Naive thymus-derived CD8-positive, alpha-beta T cell (primary cell): ENCODE data around the gene CHST11. TPM values are rescaled to one million over a fixed set of nuclear protein-coding genes. Genes with fewer than 3 reads are reported as not detected.

Source experiments
- ATAC-seq, 2 donors: fragments of 150-1000 bp; cut with Tn5 transposase in 1 of 2; sonication (Bioruptor Pico), chemical (Tn5 transposase) in 1 of 2; 1 replicate in 1 of 2; 2 replicates in 1 of 2; pipeline ENCODE4 v1.10.0; 2021; ENCODE audit warnings: mild to moderate bottlenecking in 2 of 2, moderate library complexity in 2 of 2
- POLR2A ChIA-PET: fragments of 350-600 bp; sonication (Branson Sonifier 250); formaldehyde crosslinking; loops from one replicate; lab custom pipeline; 2021; ENCODE audit warnings: antibody characterized with exemption; lab: Charles Lee
- DNase-seq, 10 donors: peaks; one replicate each; pipeline versions ENCODE4 v3.0.0 to v3.0.0-alpha.2; 2020 to 2022
- H3K27ac Mint-ChIP-seq, 10 donors: one replicate each; pipeline ENCODE4 v1.8.0; 2020 to 2022; ENCODE audit warnings: mild to moderate bottlenecking in 10 of 10, mixed read lengths in 10 of 10, moderate library complexity in 4 of 10, inconsistent platforms in 1 of 10
- H3K27me3 Mint-ChIP-seq, 5 donors: one replicate each; pipeline ENCODE4 v1.8.0; 2021 to 2022; ENCODE audit warnings: mixed read lengths in 5 of 5
- H3K36me3 Mint-ChIP-seq, 3 donors: one replicate each; pipeline ENCODE4 v1.8.0; 2020 to 2022; ENCODE audit warnings: mixed read lengths in 3 of 3, mild to moderate bottlenecking in 2 of 3, inconsistent platforms in 1 of 3
- H3K4me1 Mint-ChIP-seq, 4 donors: one replicate each; pipeline ENCODE4 v1.8.0; 2021 to 2022; ENCODE audit warnings: mixed read lengths in 4 of 4
- H3K4me3 Mint-ChIP-seq, 10 donors: one replicate each; pipeline ENCODE4 v1.8.0; 2020 to 2022; ENCODE audit warnings: mild to moderate bottlenecking in 10 of 10, mixed read lengths in 10 of 10, moderate library complexity in 6 of 10, inconsistent platforms in 1 of 10
- H3K9me3 Mint-ChIP-seq, 9 donors: one replicate each; pipeline ENCODE4 v1.8.0; 2020 to 2022; ENCODE audit warnings: mixed read lengths in 9 of 9, mild to moderate bottlenecking in 3 of 9, inconsistent platforms in 1 of 9, moderate library complexity in 1 of 9
- polyA plus RNA-seq, 3 donors: library from polyadenylated mRNA; unstranded; fragments of 300-500 nt; fragmentation: Illumina TruSeq; gene quantifications; one replicate each; pipeline ENCODE4 v1.2.3, GENCODE V29; 2021
- total RNA-seq, 8 experiments: library from RNA in 2 of 8; stranded (reverse) in 2 of 8; gene quantifications; one replicate each; pipeline ENCODE4 v1.2.3 and lab custom pipeline; 2021 to 2026

The CHST11 gene
- total RNA-seq: 10 to 100 TPM; 26.8 to 28.4 TPM
- polyA plus RNA-seq: 10 to 100 TPM; 23.1 to 35.6 (median 26.1) TPM
- total RNA-seq (lab: John Stamatoyannopoulos, UW): 15.7 to 34.6 (median 28.8) reads per million in 6 experiments

GRCh38 chr12:104456417-104456949 lies at the start of gene CHST11:
CHST11 (plus strand) TSS chr12:104456948.
- H3K27me3 Mint-ChIP-seq: no peaks in the 10 kb centered on the region
- POLR2A ChIA-PET: interaction anchor here (0.5 to 3.4 kb wide), 7 partner anchors 11 to 173 kb away, joined by 3 to 25 read pairs (median 5); no protein-coding TSS in a partner anchor

DNA sequence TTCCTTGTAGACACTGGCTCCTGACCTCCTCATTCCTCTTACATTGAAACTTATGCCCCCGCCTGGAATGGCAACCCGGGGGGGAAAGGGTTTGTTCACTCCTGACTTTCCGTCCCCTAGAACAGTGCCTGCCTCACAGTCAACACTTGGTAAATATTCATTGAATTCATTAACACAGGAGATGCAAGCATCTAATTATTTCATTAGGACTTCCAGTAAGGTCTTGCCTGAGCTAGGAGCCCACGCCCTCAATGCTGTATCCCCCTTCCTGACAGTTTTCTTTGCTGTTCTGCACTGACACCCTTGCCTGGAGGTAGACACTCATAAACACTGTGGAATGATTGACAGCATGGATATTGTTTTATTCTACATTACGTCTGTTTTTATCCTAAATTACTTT lies 49.3 kb upstream of the CHST11 start:
- H3K4me3 Mint-ChIP-seq: no peak overlapping the region
- ATAC-seq (no peak), DNase-seq (no peak)
- H3K27me3 Mint-ChIP-seq: no peaks in the 10 kb centered on the region
- peaks cover 0 to under 1% (median 0%) of the 10 kb centered on the region in 9 donors for H3K9me3 Mint-ChIP-seq
- H3K27ac Mint-ChIP-seq: no peak overlapping the region
- H3K4me1 Mint-ChIP-seq: no peaks in the 10 kb centered on the region
- no peaks in the 10 kb centered on the region for H3K36me3 Mint-ChIP-seq
- POLR2A ChIA-PET: no interaction called here

More at GRCh38 chr12:104456417-104456949, at the start of gene CHST11:
- peak within 1 kb of the TSS; percentile 88 to 98 (median 95) for H3K27ac Mint-ChIP-seq
- H3K4me3 Mint-ChIP-seq: peak within 1 kb of the TSS; percentile 93 to 100 (median 98)
- peaks cover 9 to 51% (median 42%) of the 10 kb centered on the region in 4 donors for H3K4me1 Mint-ChIP-seq
- ATAC-seq: peak; percentile 60 to 71
- peak; percentile 41 to 76 (median 60) for DNase-seq
- no peaks in the 10 kb centered on the region for H3K9me3 Mint-ChIP-seq
- H3K36me3 Mint-ChIP-seq: peaks cover 0 to 5% (median 0%) of the 10 kb centered on the region in 3 donors

DNA sequence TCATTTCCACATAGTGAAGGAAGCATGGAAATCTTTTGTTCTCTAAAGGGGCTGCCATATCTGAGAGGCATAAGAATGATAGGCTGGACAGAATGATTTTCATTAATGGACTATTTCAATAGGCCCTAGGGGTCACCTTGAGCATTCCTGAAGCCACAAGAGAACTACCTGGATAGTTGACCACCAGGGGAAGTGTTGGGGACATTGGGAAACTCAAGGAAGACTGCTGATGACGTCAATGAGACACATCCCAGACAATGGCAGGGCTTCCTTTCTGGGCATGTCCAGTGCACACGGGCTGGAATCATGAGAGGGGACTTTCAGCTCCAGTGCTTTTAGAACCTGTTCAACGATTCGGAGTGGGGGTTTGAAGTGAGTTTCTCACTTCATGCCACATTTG lies 48.8 kb upstream of the CHST11 start:
- POLR2A ChIA-PET: no interaction called here
- no peak overlapping the region for H3K4me3 Mint-ChIP-seq
- H3K4me1 Mint-ChIP-seq: no peaks in the 10 kb centered on the region
- no peaks in the 10 kb centered on the region for H3K36me3 Mint-ChIP-seq
- H3K9me3 Mint-ChIP-seq: no peaks in the 10 kb centered on the region
- ATAC-seq: no peak
- H3K27me3 Mint-ChIP-seq: no peaks in the 10 kb centered on the region
- no peak overlapping the region for H3K27ac Mint-ChIP-seq
- no peak for DNase-seq

DNA sequence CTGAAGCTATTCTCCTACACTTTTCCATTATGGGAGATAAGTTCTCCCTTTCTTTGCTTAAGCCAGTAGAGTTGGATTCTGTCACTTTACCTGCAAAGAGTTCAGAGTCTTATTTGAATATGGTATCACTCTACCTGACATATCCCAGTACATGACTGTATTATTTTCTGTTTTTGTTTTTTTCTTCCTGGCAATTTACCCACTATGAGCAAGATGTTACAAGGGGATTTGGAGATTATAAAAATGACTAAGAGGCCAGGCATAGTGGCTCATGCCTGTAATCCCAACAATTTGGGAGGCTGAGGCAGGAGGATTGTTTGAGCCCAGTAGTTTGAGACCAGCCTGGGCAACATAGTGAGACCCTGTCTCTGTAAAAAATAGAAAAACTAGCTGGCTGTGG lies 46.4 kb upstream of the CHST11 start:
- no peaks in the 10 kb centered on the region for H3K9me3 Mint-ChIP-seq
- no peak for ATAC-seq
- H3K36me3 Mint-ChIP-seq: no peaks in the 10 kb centered on the region
- no peak overlapping the region for H3K27ac Mint-ChIP-seq
- no peak overlapping the region for H3K4me3 Mint-ChIP-seq
- POLR2A ChIA-PET: no interaction called here
- DNase-seq: no peak
- H3K27me3 Mint-ChIP-seq: no peaks in the 10 kb centered on the region
- H3K4me1 Mint-ChIP-seq: no peaks in the 10 kb centered on the region

DNA sequence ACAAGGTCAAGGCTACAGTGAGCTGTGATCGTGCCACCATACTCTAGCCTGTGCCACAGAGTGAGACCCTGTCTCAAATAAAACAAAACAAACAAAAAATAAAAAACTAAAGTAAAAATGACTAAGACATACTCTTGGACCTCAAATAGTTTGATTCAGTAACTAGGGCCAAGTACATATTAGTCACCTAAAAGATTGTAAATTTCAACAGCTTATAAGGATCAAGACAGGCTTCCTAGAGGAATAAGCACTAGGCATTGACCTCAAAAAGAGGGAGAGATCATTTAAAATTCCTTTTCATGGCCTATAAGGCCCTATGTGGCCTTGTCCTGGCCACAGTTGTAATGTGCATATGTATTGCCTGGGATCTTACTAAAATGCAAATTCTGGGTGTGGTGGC lies 46.0 kb upstream of the CHST11 start:
- Mint-ChIP-seq H3K4me1 (no peaks in the 10 kb centered on the region), H3K27me3 (no peaks in the 10 kb centered on the region), H3K36me3 (no peaks in the 10 kb centered on the region), H3K27ac (no peak overlapping the region), H3K9me3 (no peaks in the 10 kb centered on the region), H3K4me3 (no peak overlapping the region)
- POLR2A ChIA-PET: no interaction called here
- no peak for ATAC-seq
- DNase-seq: no peak

DNA sequence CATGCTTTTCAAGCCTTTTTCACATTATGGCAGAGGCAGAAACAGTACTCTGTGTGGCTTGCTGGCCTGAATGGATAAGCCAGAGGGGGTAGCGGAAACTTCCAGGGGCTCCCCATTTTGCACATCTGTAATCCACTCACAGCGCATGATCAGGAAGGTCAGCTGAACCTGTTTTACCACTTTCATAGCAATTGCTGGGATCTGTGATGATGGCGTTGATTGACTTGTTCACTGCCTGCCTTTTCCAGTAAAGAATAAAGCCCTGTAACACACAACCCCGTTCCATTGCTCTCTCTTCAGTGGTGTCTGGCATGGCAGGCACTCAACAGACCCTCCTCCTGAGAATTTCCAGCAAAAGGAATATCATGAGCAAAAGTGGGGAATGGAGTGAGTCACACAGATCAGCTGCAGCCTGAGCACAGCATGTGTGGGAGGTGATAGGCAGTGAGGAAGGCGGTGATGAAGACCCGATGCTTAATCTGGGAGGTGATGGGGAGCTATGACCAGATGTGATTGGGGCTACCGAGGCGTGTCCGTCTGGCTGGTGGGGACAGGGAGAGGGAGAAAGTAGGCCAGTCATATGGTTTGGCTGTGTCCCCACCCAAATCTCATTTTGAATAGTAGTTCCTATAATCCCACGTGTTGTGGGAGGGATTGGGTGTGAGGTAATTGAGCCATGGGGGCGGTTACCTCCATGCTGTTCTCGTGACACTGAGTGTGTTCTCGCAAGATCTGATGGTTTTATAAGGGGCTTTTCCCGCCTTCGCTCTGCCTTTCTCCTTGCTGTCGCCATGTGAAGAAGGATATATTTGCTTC lies 44.7 kb upstream of the CHST11 start:
- POLR2A ChIA-PET: no interaction called here
- H3K27ac Mint-ChIP-seq: peak overlapping the region in 1 of 10 donors; percentile 73
- H3K36me3 Mint-ChIP-seq: no peaks in the 10 kb centered on the region
- H3K4me3 Mint-ChIP-seq: no peak overlapping the region
- no peaks in the 10 kb centered on the region for H3K4me1 Mint-ChIP-seq
- no peak for ATAC-seq
- no peak for DNase-seq
- H3K9me3 Mint-ChIP-seq: no peaks in the 10 kb centered on the region
- H3K27me3 Mint-ChIP-seq: no peaks in the 10 kb centered on the region

DNA sequence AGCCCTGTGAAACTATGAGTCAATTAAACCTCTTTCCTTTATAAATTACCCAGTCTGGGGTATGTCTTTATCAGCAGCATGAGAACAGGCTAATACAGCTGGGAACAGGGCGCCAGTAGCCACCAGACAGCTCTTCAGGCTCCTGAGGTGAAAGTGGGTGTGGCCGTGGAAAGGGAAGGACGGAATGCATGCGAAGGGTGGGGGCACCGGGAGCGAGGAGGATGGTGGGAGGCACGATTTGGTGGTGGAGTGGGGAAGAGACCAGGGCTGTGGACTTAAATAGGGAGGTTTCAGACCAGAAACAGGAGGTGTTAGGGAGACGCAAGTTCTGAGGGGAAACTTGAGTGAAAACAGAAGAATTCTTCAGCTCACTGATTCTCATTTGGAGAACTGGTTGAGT lies 44.1 kb upstream of the CHST11 start:
- H3K4me1 Mint-ChIP-seq: no peaks in the 10 kb centered on the region
- H3K36me3 Mint-ChIP-seq: no peaks in the 10 kb centered on the region
- no peaks in the 10 kb centered on the region for H3K27me3 Mint-ChIP-seq
- peak overlapping the region in 1 of 10 donors; percentile 31 for H3K27ac Mint-ChIP-seq
- no peaks in the 10 kb centered on the region for H3K9me3 Mint-ChIP-seq
- ATAC-seq (no peak), DNase-seq (no peak)
- H3K4me3 Mint-ChIP-seq: no peak overlapping the region
- POLR2A ChIA-PET: no interaction called here

- H3K36me3 Mint-ChIP-seq: no peaks in the 10 kb centered on the region
- no peaks in the 10 kb centered on the region for H3K4me1 Mint-ChIP-seq
- H3K4me3 Mint-ChIP-seq: no peak overlapping the region
- ATAC-seq: no peak
- no peak overlapping the region for H3K27ac Mint-ChIP-seq
- H3K27me3 Mint-ChIP-seq: no peaks in the 10 kb centered on the region
- DNase-seq: no peak
- H3K9me3 Mint-ChIP-seq: no peaks in the 10 kb centered on the region
- POLR2A ChIA-PET: no interaction called here
These were observed 43.4 kb upstream of the CHST11 start for GRCh38 chr12:104413330-104413729.

DNA sequence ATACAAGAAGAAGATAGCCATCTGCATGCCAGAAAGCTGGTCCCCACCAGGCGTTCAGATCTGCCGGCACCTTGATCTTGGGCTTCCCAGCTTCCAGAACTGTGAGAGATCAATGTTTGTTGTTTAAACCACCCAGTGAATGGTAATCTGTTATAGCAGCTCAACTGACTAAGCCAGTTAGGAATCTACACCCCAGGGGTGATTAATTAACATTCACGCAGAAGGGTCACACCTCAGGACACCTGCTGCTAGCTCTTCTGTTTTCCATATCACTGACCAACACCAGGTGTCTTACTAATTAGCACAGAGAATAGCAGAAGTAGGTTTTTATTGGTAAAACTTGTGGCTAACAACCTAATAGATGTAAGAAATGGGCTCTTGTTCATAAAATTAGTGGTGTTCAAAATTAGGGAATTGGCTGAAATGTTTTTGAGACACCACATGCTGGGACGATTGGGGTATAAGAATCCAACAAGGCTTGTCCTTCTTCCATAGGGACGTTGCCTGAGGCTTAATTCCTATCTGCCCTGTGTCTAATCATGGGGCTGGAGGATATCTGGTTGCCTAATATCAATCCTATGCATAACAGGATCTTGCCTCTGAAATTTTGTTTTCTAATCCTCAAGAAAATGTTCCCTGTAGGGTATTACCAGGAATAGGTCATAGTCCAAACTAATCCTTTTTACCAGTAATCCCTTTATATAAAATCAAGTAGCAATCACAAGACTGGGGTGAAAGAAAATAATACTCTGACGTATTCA lies 42.0 kb upstream of the CHST11 start:
- no peak overlapping the region for H3K4me3 Mint-ChIP-seq
- no peaks in the 10 kb centered on the region for H3K27me3 Mint-ChIP-seq
- ATAC-seq (no peak), DNase-seq (no peak)
- H3K27ac Mint-ChIP-seq: no peak overlapping the region
- no peaks in the 10 kb centered on the region for H3K36me3 Mint-ChIP-seq
- no peaks in the 10 kb centered on the region for H3K9me3 Mint-ChIP-seq
- POLR2A ChIA-PET: no interaction called here
- no peaks in the 10 kb centered on the region for H3K4me1 Mint-ChIP-seq

DNA sequence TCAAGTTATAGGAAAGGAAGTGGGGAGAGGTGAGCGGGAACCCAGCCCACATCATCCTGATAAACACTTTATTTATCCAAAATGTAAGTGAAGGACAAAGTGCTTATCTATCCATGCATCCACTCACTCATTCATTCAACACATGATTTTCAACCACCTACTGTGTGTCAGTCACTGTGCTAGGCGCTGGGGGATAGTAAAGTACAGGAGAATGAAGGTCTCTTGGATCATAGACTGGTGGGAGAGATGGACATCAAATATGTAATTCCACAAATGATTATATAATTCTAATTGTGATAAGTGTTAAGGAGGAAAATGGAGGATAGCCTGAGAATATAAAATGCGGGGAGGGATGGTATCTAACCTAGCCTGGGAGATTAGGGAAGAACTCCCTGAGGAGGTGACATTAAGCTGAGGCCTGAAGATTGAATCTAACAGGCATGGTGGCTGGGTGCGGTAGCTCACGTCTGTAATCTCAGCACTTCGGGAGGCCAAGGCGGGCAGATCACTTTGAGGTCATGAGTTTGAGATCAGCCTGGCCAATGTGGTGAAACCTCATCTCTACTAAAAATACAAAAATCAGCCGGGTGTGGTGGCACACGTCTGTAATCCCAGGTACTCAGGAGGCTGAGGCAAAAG lies 41.3 kb upstream of the CHST11 start:
- POLR2A ChIA-PET: no interaction called here
- H3K9me3 Mint-ChIP-seq: no peaks in the 10 kb centered on the region
- H3K36me3 Mint-ChIP-seq: no peaks in the 10 kb centered on the region
- DNase-seq: no peak
- H3K27ac Mint-ChIP-seq: no peak overlapping the region
- H3K27me3 Mint-ChIP-seq: no peaks in the 10 kb centered on the region
- no peak for ATAC-seq
- H3K4me3 Mint-ChIP-seq: no peak overlapping the region
- no peaks in the 10 kb centered on the region for H3K4me1 Mint-ChIP-seq

DNA sequence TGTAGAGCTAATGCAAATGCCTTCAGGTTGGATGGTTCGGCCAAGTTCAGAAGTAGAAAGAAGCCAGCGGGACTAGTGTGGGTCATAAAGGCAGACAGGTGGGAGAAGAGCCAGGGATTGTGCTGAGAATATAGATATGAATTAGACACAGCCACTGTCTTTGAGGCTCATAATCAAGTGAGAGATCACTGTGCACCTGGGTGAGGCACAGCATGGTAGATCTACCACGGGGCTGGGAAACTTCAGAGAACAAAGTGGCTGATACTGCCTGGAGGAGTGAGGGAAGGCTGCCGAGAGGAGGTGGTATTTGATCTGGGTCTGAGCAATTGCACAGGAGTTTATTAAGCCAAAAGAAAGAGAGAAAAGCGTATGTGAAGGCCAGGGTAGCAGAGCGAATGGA lies 40.6 kb upstream of the CHST11 start:
- POLR2A ChIA-PET: no interaction called here
- Mint-ChIP-seq H3K27ac (no peak overlapping the region), H3K36me3 (no peaks in the 10 kb centered on the region), H3K27me3 (no peaks in the 10 kb centered on the region), H3K4me1 (peaks cover 2 to 4% (median 3%) of the 10 kb centered on the region in 4 donors), H3K9me3 (no peaks in the 10 kb centered on the region), H3K4me3 (no peak overlapping the region)
- no peak for ATAC-seq
- no peak for DNase-seq

- peaks cover 3 to 7% (median 6%) of the 10 kb centered on the region in 4 donors for H3K4me1 Mint-ChIP-seq
- no peak overlapping the region for H3K27ac Mint-ChIP-seq
- no peak for DNase-seq
- no peak overlapping the region for H3K4me3 Mint-ChIP-seq
- POLR2A ChIA-PET: no interaction called here
- no peak for ATAC-seq
- no peaks in the 10 kb centered on the region for H3K27me3 Mint-ChIP-seq
- no peaks in the 10 kb centered on the region for H3K9me3 Mint-ChIP-seq
- no peaks in the 10 kb centered on the region for H3K36me3 Mint-ChIP-seq
These were observed 40.2 kb upstream of the CHST11 start for GRCh38 chr12:104416585-104416984.
